Aorta (tissue), 5 donors: ENCODE data around the gene CCDC40. TPM values are rescaled to one million over a fixed set of nuclear protein-coding genes. Genes with fewer than 3 reads are reported as not detected.

ENCODE experiments used
- ATAC-seq: fragments of 200-7000 bp; cut with Tn5 transposase; one replicate; pipeline ENCODE4 v1.9.1; 2022; ENCODE audit warnings: moderate library complexity; ENCODE audit not compliant: low FRiP score
- DNase-seq, 2 donors: peaks; one replicate each; pipeline ENCODE4 v3.0.0-alpha.2; 2020
- H3K27ac ChIP-seq, 2 donors: one replicate each; pipeline ENCODE4 v1.5.1; 2013; ENCODE audit warnings: low read length in 2 of 2, mild to moderate bottlenecking in 2 of 2, moderate library complexity in 2 of 2, control low read depth in 1 of 2, inconsistent platforms in 1 of 2, low read depth in 1 of 2
- H3K27me3 ChIP-seq, 2 donors: one replicate each; pipeline ENCODE4 v1.6.1; 2013; ENCODE audit warnings: control low read depth in 1 of 2, low read length in 1 of 2, mild to moderate bottlenecking in 1 of 2, moderate library complexity in 1 of 2; ENCODE audit not compliant: insufficient read depth in 2 of 2, control insufficient read depth in 1 of 2
- H3K36me3 ChIP-seq, 2 donors: one replicate each; pipeline ENCODE4 v1.6.1; 2013; ENCODE audit warnings: control low read depth in 1 of 2, low read length in 1 of 2, mild to moderate bottlenecking in 1 of 2; ENCODE audit not compliant: insufficient read depth in 2 of 2, control insufficient read depth in 1 of 2
- H3K4me1 ChIP-seq, 2 donors: one replicate each; pipeline ENCODE4 v1.6.1; 2013; ENCODE audit warnings: low read length in 2 of 2, control low read depth in 1 of 2, mild to moderate bottlenecking in 1 of 2, moderate library complexity in 1 of 2; ENCODE audit not compliant: insufficient read depth in 2 of 2, control insufficient read depth in 1 of 2
- H3K4me3 ChIP-seq, 2 donors: one replicate each; pipeline ENCODE4 v1.5.1; 2013; ENCODE audit warnings: low read length in 2 of 2, control low read depth in 1 of 2, mild to moderate bottlenecking in 1 of 2
- H3K9me3 ChIP-seq: one replicate; pipeline ENCODE4 v1.6.1; 2013; ENCODE audit warnings: mild to moderate bottlenecking, low read length; ENCODE audit not compliant: control insufficient read depth
- WGBS, 2 donors: extraction: QIAGEN DNeasy Blood & Tissue Kit; methylation state at CpG; one replicate each; pipeline ENCODE4 v1.1.7; 2013; 5-methylcytosine and 5-hydroxymethylcytosine counted together
- intact Hi-C, 2 donors: fragments of 100-400 bp; cut with DNase I; formaldehyde crosslinking; loops; one replicate each; pipeline versions ENCODE4 v1.14.2 to v1.15.0; 2022
- polyA plus RNA-seq, 2 donors: library from polyadenylated mRNA; stranded (reverse); fragments of 200-250 nt; gene quantifications; one replicate each; pipeline ENCODE4 v1.2.3, GENCODE V29; 2013
- total RNA-seq, 2 donors: library from RNA; stranded (reverse); fragmentation: NEBNext Ultra II Directional; extraction: Animal tissue kit (Norgen Biotek cat#: 25700); gene quantifications; one replicate each; pipeline ENCODE4 v1.2.1, GENCODE V29; 2021
- donor health status: healthy with polysubstance abuse.
- donor health status: Bipolar disorder and iron deficiency.
- donor health status: DM: no; HTN: no; CAD: no.
- donor health status: DM: no; HTN: no; CAD: no.
- donor health status: DM: yes; HTN: yes; CAD: no.

CCDC40 gene
- total and polyA plus RNA-seq, 4 donors, result 2.6 to 11.3 (median 5.1) TPM

- Histone ChIP-seq H3K36me3 (no peaks in the 10 kb centered on the region), H3K4me3 (no peak overlapping the region), H3K9me3 (no peaks in the 10 kb centered on the region), H3K27me3 (no peaks in the 10 kb centered on the region), H3K4me1 (no peaks in the 10 kb centered on the region), H3K27ac (no peak overlapping the region)
- WGBS, 2 donors, result 88 to 90% methylated on average over 9 of the region's 9 CpGs
- ATAC-seq (no peak), DNase-seq (no peak)
- intact Hi-C loops, result no loop called here
These were observed 83.4 kb downstream of the CCDC40 start for GRCh38 chr17:80119839-80120238.

GRCh38 chr17:80122026-80122575 lies 85.7 kb downstream of the CCDC40 start:
- H3K9me3 ChIP-seq, result no peaks in the 10 kb centered on the region
- H3K4me1 ChIP-seq, result no peaks in the 10 kb centered on the region
- peaks cover 0 to 2% of the 10 kb centered on the region in 2 donors for H3K27me3 ChIP-seq
- DNase-seq (no peak), ATAC-seq (no peak)
- H3K36me3 ChIP-seq, result no peaks in the 10 kb centered on the region
- no peak overlapping the region for H3K4me3 ChIP-seq
- intact Hi-C loops, result no loop called here
- H3K27ac ChIP-seq, result no peak overlapping the region
- WGBS, 2 donors, result 88 to 92% methylated on average over 17 of the region's 17 CpGs

GRCh38 chr17:80122926-80123505 lies 86.6 kb downstream of the CCDC40 start:
- ATAC-seq, result no peak
- Histone ChIP-seq H3K27ac (no peak overlapping the region), H3K4me3 (no peak overlapping the region), H3K4me1 (no peaks in the 10 kb centered on the region), H3K9me3 (no peaks in the 10 kb centered on the region), H3K36me3 (no peaks in the 10 kb centered on the region), H3K27me3 (peaks cover 0 to 2% of the 10 kb centered on the region in 2 donors)
- 88 to 91% methylated on average over 6 of the region's 6 CpGs for WGBS, 2 donors
- intact Hi-C loops, result no loop called here
- no peak for DNase-seq

GRCh38 chr17:80123791-80124190 lies 87.3 kb downstream of the CCDC40 start:
- DNase-seq, result no peak
- intact Hi-C loops, result no loop called here
- no peaks in the 10 kb centered on the region for H3K4me1 ChIP-seq
- 80 to 83% methylated on average over 15 of the region's 15 CpGs for WGBS, 2 donors
- H3K27ac ChIP-seq, result no peak overlapping the region
- no peak overlapping the region for H3K4me3 ChIP-seq
- ATAC-seq, result no peak
- H3K36me3 ChIP-seq, result no peaks in the 10 kb centered on the region
- H3K9me3 ChIP-seq, result no peaks in the 10 kb centered on the region
- H3K27me3 ChIP-seq, result peaks cover 0 to 2% of the 10 kb centered on the region in 2 donors

- Histone ChIP-seq H3K4me1 (no peaks in the 10 kb centered on the region), H3K4me3 (no peak overlapping the region), H3K36me3 (no peaks in the 10 kb centered on the region), H3K27ac (no peak overlapping the region), H3K27me3 (peaks cover 0 to 2% of the 10 kb centered on the region in 2 donors), H3K9me3 (no peaks in the 10 kb centered on the region)
- DNase-seq, result no peak
- intact Hi-C loops, result no loop called here
- no peak for ATAC-seq
- 73% methylated on average over 15 of the region's 15 CpGs for WGBS, 2 donors
These were observed 88.0 kb downstream of the CCDC40 start for GRCh38 chr17:80124351-80124981.

GRCh38 chr17:80125656-80126448 lies 89.4 kb downstream of the CCDC40 start:
- peak in 1 of 2 donors; percentile 62 for DNase-seq
- Histone ChIP-seq H3K27ac (no peak overlapping the region), H3K9me3 (no peaks in the 10 kb centered on the region), H3K27me3 (peaks cover 0 to 2% of the 10 kb centered on the region in 2 donors), H3K4me3 (no peak overlapping the region), H3K36me3 (no peaks in the 10 kb centered on the region), H3K4me1 (no peaks in the 10 kb centered on the region)
- 49 to 51% methylated on average over 14 of the region's 14 CpGs for WGBS, 2 donors
- intact Hi-C loops, result no loop called here
- no peak for ATAC-seq

- DNase-seq (no peak), ATAC-seq (no peak)
- no peaks in the 10 kb centered on the region for H3K36me3 ChIP-seq
- H3K4me3 ChIP-seq, result no peak overlapping the region
- no peaks in the 10 kb centered on the region for H3K4me1 ChIP-seq
- H3K27ac ChIP-seq, result no peak overlapping the region
- H3K27me3 ChIP-seq, result peaks cover 0 to 2% of the 10 kb centered on the region in 2 donors
- no peaks in the 10 kb centered on the region for H3K9me3 ChIP-seq
- intact Hi-C loops, result no loop called here
- 66 to 70% methylated on average over 3 of the region's 3 CpGs for WGBS, 2 donors
These were observed 89.9 kb downstream of the CCDC40 start for GRCh38 chr17:80126449-80126715.

GRCh38 chr17:80129006-80129565 lies 92.6 kb downstream of the CCDC40 start:
- no peak for DNase-seq
- H3K4me1 ChIP-seq, result no peaks in the 10 kb centered on the region
- no peak overlapping the region for H3K4me3 ChIP-seq
- H3K27me3 ChIP-seq, result peaks cover 0 to 2% of the 10 kb centered on the region in 2 donors
- no peak overlapping the region for H3K27ac ChIP-seq
- intact Hi-C loops, result no loop called here
- 46 to 49% methylated on average over 4 of the region's 4 CpGs for WGBS, 2 donors
- H3K36me3 ChIP-seq, result no peaks in the 10 kb centered on the region
- no peaks in the 10 kb centered on the region for H3K9me3 ChIP-seq
- no peak for ATAC-seq
